Omental fat pad (tissue), 4 donors: ENCODE data around the gene ACSM6. TPM values are rescaled to one million over a fixed set of nuclear protein-coding genes. Genes with fewer than 3 reads are reported as not detected.

Source experiments
- ATAC-seq: fragments of 150-250 bp; one replicate; pipeline ENCODE4 v1.9.1; 2016; ENCODE audit warnings: mild to moderate bottlenecking, moderate library complexity; ENCODE audit not compliant: low FRiP score
- DNase-seq: peaks from one replicate; pipeline ENCODE4 v3.0.0-alpha.2; 2019; ENCODE audit warnings: low spot score
- CTCF ChIP-seq, 3 donors: fragments of 450-650 bp; IDR thresholded peaks; one replicate each; pipeline ENCODE4 v1.5.1; 2016 to 2017; ENCODE audit warnings: antibody characterized with exemption in 3 of 3, mild to moderate bottlenecking in 3 of 3, moderate library complexity in 2 of 3
- total RNA-seq, 4 donors: library from RNA; depleted of rRNA; stranded (reverse); fragments of >200 nt; gene quantifications; one replicate each; pipeline ENCODE4 v1.1.0, GENCODE V29; 2016

The ACSM6 gene
- total RNA-seq, 4 donors from 2014 or later, result not detected

DNA sequence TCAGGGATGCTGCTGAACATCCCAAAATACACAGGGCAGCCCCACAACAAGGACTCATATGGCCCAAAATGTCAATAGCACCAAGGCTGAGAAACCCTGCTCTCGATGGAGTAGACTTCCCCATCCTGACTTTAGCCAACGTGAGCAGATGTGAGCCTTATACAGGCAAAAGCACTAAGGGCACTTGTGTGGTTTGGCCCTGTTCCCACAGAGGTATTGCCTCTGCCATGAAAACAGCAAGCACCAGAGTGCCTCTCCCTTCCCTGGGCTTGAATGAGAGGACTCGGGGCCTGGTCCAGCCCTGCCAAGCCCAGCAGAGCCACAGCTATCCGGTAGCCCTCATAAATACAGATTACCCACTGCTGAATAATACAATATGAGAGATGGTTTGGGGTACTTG, 47.5 kb downstream of the ACSM6 start:
- DNase-seq, result no peak

DNA sequence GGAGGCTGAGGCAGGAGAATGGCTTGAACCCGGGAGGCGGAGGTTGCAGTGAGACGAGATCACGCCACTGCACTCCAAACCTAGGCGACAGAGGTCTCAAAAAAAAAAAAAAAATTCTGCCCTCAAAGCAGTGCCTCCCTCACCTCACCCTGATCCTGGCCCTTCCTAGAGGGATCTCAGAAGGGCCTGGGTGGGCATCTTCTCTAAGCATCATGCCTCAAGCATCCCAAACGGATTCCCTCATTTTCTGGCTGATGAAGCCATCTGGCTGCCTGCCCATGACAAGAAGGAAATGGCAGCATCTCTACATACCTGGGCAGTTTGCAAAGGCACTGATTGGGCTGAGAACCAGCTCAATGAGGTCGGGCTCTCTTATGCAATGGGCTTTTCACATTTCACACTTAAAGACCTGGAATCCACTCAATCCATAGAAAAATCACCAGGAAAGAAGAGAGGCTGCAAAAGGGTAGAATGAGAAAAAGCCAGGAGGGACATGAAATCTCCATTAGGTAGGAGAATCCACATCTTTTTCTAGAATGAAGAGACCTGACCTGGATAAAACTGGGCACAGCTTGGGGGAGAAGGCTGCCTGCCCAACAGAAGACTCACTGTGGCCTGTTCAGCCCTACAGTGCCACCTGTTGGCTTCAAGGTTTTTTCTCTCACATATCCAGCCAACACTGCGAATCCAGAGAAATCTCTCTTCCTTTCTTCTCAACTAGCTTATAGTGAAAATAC, 48.7 kb downstream of the ACSM6 start:
- DNase-seq (no peak), ATAC-seq (no peak)
- TF ChIP-seq CTCF (IDR thresholded peaks at IDR 0.05), result no peak

More for the DNA sequence above, 47.5 kb downstream of the ACSM6 start:
- no peak for TF ChIP-seq CTCF (IDR thresholded peaks at IDR 0.05)
- no peak for ATAC-seq

DNA sequence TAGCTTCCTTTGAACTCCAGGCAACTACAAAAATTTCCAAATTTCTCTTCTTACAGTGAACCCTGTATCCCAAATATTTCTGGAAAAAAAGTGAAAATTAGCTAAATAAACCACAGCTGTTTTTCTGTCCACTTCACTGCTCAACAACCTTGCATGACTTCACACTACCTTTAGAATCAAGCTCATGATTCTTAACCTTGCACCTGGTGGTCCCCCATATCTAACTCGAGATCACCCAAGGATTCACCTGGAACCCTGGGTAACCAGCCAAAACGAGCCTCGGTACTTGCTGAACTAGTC, 49.2 kb downstream of the ACSM6 start:
- no peak for ATAC-seq
- TF ChIP-seq CTCF (IDR thresholded peaks at IDR 0.05), result no peak
- no peak for DNase-seq

GRCh38 chr10:95244152-95244551, 50.1 kb downstream of the ACSM6 start:
- no peak for ATAC-seq
- no peak for DNase-seq
- no peak for TF ChIP-seq CTCF (IDR thresholded peaks at IDR 0.05)

DNA sequence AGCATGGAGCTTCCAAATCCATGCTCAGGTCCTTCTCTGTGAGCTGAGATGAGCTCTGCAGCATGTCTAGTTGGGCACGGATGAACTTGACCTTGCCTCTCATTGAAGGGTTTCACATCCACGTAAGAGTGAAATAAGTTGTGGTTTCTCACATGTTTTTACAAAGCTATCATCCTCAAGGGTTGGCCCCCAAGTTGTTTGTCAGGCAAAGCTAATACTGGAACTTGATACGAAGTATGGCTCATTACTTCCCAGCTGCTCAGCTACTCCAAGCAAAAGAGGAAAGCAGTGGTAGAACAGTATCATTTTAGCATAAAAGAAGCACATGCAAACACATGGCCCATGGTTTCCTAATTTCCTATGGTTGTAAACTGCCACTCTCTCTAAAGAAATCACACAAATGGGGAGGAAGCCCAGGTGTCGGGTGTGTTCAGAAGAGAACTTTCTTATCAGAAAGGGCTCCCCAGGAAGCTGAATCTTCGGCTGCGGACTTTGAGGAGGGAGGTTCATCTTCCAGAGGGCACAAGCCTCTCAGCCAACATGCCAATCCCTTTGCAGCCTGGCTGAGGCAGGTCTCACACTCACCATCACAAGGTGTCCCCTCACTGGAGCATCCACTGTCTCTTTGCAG, 51.5 kb downstream of the ACSM6 start:
- DNase-seq, result no peak
- TF ChIP-seq CTCF (IDR thresholded peaks at IDR 0.05), result no peak
- no peak for ATAC-seq

DNA sequence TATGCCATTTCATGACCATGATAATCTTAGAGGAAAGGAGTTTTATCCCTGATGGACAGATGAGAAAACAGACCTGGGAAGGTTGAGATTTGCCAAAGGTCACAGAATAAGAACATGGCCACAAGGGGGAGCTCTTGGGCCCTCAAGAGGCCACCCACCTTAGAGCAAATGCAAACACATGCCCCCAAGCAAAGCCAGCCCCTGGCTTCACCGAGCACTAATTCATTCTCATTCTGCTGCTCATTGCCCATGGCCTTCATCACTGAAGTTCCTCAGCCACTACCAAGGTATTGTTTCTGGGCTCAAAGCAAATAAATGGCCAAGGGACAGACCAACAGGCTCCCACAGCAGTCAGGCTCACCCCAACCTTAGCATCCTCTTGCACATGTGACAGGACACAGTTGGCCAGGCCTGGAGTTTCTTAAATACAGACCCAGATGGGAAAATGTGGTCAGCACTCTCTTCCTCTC, 52.6 kb downstream of the ACSM6 start:
- ATAC-seq, result peak; percentile 39
- peak in 2 of 3 donors; percentile 36 to 49 for TF ChIP-seq CTCF (IDR thresholded peaks at IDR 0.05)
- DNase-seq, result peak; percentile 91
